Fibroblast of the aortic adventitia (primary cell): Measurements from ENCODE around the gene KIAA0319L. TPM values are rescaled to one million over a fixed set of nuclear protein-coding genes. Genes with fewer than 3 reads are reported as not detected.

ENCODE experiments used
- DNase-seq: peaks from one replicate; pipeline ENCODE4 v3.0.0-alpha.2; 2010; ENCODE audit warnings: low read depth
- H3K4me3 ChIP-seq: 2 replicates; pipeline ENCODE4 v1.5.1; 2011; ENCODE audit warnings: low read depth, mild to moderate bottlenecking, control low read depth, low read length, moderate library complexity
- total RNA-seq: library from RNA; depleted of rRNA; stranded (reverse); fragments of >200 nt; gene quantifications from 2 replicates; pipeline ENCODE4 v1.2.3, GENCODE V29; 2012; ENCODE audit warnings: low replicate concordance
- TF ChIP-seq, protein P1 (sequence below): IDR thresholded peaks from 2 replicates; pipeline ENCODE4 v1.5.1; 2011; ENCODE audit warnings: mild to moderate bottlenecking, low read length, control low read depth, inconsistent platforms; ENCODE audit not compliant: insufficient read depth

KIAA0319L gene
- total RNA-seq, 1 donor: 36.2 TPM

DNA sequence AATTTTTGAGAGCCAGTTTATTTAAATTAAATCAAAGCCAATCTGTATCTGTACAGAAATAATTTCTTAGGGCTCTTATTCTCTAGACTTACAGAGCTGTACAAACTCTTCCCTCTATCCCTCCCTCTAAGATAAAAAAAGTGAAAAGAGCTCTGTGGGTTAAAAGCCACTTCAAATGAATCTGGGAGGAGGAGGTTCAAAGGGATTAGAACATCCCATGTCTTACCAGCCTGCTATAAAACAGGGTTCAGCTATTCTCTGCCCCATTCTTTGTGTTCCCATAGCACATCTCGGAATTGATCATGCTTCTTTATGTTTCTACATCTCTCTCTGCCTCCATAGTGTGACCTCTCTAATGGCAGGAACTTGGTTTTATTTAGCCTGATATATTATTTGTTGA lies 19.4 kb downstream of the KIAA0319L start:
- H3K4me3 ChIP-seq: no peak overlapping the region
- no peak for DNase-seq
- TF ChIP-seq, protein P1, sequence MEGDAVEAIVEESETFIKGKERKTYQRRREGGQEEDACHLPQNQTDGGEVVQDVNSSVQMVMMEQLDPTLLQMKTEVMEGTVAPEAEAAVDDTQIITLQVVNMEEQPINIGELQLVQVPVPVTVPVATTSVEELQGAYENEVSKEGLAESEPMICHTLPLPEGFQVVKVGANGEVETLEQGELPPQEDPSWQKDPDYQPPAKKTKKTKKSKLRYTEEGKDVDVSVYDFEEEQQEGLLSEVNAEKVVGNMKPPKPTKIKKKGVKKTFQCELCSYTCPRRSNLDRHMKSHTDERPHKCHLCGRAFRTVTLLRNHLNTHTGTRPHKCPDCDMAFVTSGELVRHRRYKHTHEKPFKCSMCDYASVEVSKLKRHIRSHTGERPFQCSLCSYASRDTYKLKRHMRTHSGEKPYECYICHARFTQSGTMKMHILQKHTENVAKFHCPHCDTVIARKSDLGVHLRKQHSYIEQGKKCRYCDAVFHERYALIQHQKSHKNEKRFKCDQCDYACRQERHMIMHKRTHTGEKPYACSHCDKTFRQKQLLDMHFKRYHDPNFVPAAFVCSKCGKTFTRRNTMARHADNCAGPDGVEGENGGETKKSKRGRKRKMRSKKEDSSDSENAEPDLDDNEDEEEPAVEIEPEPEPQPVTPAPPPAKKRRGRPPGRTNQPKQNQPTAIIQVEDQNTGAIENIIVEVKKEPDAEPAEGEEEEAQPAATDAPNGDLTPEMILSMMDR: no peak

DNA sequence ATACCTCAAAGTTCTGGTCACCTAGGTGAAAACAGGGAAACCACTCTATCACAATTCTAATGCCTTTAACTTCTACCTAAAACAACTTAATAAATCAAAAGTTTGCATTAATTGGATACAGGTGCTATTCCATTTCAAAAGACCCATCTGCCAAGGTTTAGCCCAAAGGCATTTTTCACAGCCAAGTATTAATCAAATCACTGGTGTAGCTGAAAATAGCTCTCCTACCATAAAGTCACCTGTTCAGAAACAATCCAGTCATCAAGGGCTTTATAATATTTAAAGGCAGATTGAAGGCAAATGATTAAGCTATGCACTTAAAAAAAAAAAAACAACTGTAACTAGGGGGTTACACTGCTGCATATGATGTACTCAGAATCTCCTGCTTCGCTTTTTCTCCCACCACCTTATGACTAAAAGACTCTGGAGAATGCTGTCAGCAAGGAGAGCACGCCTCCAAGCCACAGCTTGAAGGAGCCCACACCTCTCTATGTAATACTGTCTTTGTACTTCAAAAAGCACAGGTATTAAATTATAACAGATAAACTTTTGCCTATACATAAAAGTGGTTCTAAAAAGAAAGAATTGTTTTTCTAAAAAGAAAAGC lies 20.5 kb downstream of the KIAA0319L start:
- no peak overlapping the region for H3K4me3 ChIP-seq
- DNase-seq: no peak
- TF ChIP-seq, protein P1: no peak

DNA sequence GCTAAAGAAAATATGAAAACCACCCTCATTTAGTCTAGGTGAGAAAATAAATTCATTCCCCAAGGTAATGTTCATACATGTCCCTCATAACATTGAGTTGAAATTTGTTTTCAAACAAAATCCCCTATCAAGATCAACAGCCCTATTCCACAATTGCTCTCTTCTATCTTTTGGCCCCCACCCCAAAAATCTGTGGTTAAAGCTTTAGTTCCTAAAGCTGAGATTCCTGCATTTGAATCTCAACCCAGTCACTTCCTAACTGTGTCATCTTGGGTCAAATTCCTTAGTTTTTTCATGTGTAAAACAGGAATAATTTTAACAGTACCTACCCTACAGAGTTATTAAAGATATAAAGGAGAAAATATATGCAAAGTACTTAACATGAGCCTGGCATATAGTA lies 22.0 kb downstream of the KIAA0319L start:
- H3K4me3 ChIP-seq: no peak overlapping the region
- TF ChIP-seq, protein P1: no peak
- peak; percentile 27 for DNase-seq

DNA sequence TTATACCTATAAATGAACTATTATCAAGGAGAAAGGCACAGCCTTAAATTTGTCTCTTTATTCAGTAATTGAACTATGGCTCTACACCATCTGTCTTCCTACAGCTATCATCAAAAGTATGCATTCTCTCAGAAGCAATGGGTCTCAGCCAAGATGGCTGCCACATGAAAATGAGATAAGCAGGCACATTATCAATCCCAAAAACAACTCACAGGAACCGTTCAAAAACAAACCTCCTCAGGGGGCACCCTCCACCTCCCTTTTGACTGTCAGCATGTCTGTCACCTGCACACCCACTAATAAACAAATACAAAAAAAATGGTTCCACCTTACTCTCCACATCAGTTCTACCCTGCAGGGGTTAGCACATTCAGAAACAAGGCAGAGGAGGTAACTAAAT lies 23.6 kb downstream of the KIAA0319L start:
- DNase-seq: peak; percentile 26
- no peak overlapping the region for H3K4me3 ChIP-seq
- TF ChIP-seq, protein P1: no peak

DNA sequence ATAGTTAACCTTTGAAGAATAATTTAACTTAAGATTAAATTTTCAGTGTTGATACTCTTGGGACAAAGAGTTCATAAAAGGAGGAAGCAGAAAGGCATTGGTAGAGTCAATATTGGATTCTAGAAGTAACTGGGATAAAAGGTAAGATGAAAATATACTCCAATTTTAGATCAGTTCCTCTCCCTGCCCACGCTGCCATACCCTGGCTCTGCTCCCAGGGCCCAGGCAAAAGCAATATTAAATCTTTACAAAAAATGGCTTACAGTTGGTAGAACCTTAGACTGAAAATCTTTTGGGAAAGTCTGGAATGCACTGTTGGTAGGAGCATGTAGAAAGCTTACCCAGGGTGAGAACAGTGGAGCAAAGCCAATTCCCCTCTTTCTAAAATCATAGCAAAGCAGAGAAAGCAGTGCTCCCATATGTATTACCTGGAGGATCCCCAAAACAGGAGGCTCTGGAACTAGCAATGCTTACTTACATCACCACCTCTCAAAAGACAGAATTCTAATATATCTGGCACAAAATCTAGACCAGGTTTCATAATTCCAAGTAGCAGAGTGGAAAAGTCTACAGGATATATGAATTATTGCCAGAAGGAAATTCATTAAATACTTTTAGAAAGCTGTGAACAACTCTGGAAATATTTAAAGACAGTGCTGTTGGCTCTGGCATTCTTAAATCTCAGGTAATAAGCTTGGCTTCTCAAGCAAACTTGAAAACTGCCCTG lies 24.5 kb downstream of the KIAA0319L start:
- TF ChIP-seq, protein P1: no peak
- peak; percentile 64 for DNase-seq

DNA sequence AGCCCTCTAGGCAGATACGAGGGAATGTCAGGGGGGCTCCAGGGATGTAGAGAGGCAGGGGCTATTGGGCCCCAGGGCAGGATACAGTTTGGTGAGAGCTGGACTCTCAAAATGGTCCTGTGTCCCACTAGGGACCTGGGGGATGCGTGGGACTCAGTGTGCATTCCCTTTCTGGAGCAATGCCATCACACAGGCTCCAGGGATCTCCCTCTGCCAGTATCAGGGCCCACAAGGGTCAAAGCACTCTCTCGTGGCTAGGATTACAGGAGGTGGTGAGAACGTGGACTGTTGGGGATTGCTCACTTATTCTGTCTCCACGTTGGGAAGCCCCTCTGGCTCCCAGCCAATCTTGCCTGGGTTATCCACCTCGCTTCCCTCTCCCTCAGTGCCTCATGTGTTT lies 25.8 kb downstream of the KIAA0319L start:
- DNase-seq: no peak
- TF ChIP-seq, protein P1: no peak
- H3K4me3 ChIP-seq: no peak overlapping the region

More for the DNA sequence above, 24.5 kb downstream of the KIAA0319L start:
- no peak overlapping the region for H3K4me3 ChIP-seq
